Right lung (tissue), 5 donors: ENCODE measurements around the gene OR13J1. TPM values are rescaled to one million over a fixed set of nuclear protein-coding genes. Genes with fewer than 3 reads are reported as not detected.

Experiments
- DNase-seq, 2 donors: peaks; one replicate each; pipeline ENCODE4 v3.0.0-alpha.2; 2013
- polyA plus RNA-seq, 5 donors: library from polyadenylated mRNA; unstranded; fragments of 120-200 nt; gene quantifications; one replicate each; pipeline versions ENCODE4 v1.2.1 to v1.2.3, GENCODE V29; 2013; ENCODE audit warnings: inconsistent platforms in 1 of 5, low replicate concordance in 1 of 5; ENCODE audit not compliant: insufficient read length in 5 of 5, insufficient read depth in 1 of 5

OR13J1 gene
- polyA plus RNA-seq, 5 donors = 0.13 to 0.27 TPM; not detected in 3

DNA sequence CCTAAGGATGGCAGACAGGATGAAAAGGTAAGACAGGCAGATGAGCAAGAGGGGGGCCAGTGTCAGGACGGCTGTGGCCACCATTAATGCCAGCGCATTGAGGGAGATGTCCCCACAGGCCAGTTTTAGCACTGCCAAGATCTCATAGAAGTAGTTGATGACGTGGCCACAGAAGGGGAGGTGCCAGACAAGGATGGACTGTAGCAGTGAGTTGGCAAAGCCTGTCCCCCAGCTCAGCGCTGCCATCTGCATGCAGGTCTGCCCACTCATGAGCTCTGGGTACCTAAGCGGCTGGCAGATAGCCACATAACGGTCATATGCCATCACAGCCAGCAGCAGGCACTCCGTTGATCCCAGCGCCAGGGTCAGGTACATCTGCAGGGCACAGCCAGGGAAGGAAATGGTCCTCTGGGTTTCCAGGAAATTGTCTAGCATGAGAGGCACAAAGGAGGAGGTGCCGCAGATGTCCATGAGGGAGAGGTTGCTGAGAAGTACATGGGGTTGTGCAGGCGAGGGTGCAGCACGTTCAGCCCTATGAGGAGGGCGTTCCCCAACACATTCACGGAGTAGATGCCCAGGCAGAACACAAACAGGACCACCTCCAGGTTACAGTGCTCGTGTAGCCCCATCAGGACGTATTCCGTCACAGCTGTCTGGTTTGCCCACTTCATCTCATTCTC lies 10.8 kb downstream of the OR13J1 start:
- DNase-seq = no peak

DNA sequence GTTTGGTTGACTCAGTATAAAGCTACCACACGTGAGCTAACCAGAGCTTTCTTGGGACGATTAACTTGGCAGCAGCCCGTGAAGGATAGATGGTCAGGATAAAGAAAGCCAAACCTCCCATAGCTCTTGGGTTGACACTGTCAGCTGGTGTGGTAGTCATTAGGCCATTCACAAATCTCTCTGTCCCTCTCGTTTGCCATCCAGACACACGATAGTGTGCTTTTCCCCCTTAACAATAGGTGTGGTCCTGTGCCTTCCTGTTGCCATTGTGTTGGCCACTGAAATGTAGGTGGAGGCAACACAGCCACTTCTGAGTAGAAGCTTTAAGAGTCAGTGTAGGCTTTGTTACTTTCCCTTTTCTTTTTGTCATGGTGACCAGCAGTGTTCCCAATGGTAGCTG lies 11.7 kb downstream of the OR13J1 start:
- no peak for DNase-seq

DNA sequence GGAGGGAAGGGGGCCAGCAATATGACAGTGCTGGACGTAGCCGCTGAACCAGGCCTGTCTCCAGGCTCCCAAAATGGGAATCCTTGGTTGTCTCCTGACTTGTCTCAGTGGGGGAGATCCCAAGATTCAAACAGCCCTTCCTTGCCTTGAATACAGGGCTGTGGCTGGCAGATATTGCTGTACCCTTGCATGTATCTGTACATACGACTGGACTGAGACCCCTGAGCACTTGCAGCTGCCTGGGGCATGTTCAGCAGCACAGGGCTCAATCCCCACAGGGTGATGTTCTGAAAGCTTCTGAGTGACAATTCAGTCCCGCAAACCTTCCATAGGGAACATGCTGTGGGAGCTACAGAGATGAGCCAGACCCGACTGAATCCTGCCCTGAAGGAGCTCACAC lies 13.3 kb downstream of the OR13J1 start:
- no peak for DNase-seq

DNA sequence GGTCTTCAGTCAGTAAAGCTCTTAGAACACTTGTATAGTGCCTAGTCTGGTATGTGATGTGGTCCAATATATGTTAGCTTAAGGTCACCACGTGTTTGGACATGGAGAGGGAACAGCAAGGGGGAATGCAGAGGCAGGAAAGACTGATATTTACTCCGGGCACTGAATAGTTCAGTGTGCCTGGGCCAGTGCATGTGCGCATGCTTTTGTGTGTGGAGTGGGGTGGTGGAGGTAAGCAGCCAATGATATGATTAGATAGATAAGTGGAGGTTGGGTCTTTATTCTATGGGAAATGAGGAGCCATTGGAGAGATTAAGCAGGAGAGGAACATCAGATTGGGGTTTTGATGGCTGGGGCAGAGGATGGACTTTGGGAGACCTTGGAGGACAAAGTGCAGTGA lies 14.0 kb downstream of the OR13J1 start:
- no peak for DNase-seq

DNA sequence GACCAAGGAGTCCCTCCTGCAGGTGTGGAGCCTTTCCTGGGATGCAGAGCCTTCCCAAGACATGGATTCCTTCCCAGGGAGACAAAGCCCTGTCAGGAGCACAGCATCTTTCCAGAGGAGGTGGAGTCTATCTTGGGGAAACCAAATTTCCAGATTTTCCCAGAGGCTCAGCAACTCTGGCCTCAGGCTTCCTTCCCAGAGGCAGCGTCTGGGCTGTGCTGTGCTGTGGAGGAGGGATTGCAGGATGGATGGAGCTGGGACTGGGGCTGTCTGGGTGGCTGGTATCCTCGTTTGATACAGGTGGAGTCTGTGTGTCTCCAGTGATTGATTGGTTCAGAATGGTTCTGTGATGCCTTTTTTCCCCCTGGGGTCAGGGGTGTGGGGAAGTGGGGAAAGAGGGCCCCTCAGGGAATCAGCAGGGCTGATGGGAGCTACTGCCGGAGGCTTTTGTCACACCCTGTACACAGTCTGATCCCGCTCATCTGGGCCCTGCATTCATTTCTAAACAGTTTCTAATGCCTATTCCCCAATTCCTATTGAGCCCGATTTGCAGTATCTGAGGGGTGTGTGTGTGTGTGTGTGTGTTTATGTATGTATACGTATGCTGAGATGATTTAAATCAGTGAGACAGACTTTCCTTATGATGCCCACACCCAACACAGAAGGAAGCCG lies 16.0 kb downstream of the OR13J1 start:
- DNase-seq = no peak

DNA sequence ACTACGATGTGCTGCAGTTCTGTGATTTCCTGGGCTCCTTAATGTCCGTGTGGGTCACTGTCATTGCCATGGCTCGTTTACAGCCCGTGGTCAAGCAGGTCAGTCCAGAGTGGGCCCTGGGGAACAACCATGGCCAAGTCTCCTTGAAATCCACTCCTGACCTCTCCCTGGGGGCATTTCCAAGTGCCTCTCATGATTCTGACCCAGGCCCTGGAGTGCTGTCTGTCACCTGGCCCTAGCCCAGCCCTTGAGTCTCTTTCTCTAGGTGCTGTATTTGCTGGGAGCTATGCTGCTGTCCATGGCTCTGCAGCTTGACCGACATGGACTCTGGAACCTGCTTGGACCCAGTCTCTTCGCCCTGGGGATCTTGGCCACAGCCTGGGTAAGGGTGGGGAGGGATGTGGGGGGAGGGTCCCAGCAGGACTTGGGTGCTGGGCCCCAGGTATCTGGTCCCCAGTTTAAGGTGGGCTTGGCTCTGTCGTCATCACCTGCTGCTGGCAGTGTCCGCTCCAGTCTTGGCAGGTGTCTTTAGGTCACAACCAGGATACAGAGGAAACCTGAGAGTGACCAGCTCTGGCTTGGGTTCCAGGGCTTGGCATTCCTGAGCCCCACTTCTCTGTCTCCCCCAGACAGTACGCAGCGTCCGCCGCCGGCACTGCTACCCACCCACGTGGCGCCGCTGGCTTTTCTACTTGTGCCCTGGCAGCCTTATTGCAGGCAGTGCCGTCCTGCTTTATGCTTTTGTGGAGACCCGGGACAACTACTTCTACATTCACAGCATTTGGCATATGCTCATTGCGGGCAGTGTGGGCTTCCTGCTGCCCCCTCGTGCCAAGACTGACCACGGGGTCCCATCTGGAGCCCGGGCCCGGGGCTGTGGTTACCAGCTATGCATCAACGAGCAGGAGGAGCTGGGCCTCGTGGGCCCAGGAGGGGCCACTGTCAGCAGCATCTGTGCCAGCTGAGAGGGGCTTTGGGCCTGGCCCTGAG lies 17.0 kb downstream of the OR13J1 start:
- no peak for DNase-seq

DNA sequence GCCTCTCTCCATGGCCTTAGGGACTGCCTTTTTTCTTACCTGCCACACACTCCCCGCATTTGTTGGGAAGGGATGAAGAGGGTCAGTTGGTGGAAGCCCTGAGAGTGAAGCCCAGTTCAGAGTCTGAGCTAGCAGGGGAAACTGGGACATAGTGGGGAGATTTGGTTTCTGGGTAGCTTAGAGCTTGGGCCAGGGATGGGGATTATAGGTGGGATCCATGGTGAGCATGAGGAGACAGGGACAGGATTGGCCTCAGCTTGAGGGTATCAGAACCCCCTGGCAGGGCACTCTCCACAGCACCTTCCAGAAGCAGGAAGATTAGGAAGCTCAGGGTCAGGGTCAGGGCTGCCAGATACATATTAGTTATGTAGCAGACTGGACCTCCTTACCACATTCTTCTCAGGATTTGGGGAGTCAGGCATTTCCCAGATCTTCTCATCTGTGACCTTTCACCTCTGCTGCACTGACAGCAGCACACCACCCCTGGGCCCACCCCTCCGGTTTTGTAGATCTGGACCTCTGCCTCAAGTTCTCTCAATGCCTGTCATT lies 17.9 kb downstream of the OR13J1 start:
- DNase-seq = no peak

DNA sequence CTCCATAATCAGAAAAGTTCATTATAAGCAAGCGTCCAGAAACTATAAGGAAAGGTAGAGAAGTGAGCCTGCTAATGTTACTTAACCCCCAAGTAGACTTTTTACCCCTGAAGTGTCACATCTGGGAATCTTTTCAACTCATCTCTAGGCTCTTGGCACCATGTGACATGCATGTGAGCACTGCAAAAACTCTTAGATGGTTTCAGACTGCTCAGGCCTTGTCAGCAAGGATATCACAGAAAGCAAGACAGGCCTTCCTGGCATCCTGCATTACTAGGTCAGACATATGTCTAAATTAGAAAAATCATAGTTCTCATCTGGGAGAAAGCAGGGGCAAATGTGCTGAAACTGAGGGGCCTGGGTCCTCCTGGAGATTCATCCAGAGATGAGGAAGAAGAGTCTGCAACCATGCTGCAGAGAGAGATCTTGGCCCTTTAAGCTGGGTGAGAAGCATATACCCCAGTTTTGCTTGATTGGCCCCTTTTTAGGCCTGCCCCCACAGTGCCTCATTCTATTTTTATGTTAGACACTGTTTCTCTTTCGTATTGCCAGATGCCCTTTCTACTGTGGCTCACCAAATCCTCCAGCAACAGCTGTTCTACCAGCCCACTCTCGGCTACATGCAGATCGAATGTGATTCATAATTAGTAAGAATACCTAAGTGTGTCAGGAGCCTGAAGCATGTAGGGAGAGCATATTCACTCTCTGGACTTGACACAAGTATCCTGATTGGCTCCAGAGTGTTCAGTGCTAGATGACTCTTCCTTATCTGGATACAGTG lies 22.2 kb downstream of the OR13J1 start:
- no peak for DNase-seq

DNA sequence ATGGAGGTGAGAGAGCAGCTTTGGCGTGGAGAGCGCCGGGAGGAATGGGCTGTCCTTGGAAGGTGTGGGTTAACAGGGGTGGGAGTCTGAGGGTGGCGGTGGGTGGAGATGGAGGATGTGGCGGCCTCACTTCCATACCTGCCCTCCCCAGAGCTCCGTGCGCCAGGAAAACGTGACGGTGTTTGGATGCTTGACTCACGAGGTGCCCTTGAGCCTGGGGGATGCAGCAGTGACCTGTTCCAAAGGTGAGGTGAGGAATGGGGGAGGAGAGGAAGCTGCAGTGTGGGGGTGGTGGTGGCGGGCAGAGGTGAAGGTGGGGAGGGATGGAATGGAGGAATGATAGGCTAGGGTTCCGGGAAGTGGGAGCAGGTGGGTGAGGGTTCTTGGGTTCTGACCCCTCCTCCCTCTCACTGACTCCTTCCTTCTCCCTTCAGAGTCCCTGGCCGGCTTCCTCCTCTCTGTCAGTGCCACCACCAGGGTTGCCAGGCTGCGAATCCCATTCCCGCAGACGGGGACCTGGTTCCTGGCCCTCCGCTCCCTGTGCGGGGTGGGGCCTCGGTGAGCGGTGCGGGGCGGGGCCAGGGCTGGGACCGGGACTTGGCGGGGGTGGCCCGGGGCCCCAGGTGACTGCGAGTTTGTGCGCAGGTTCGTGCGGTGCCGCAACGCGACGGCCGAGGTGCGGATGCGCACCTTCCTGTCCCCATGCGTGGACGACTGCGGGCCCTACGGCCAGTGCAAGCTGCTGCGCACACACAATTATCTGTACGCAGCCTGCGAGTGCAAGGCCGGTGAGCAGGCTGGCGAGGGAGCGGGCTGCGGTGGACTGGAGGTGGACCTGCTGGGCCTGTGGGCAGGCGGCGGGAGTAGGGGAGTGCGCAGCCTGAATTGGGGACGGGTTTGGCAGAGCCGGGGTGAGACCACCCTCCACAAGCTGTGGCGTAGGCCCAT lies 24.1 kb downstream of the OR13J1 start:
- no peak for DNase-seq

DNA sequence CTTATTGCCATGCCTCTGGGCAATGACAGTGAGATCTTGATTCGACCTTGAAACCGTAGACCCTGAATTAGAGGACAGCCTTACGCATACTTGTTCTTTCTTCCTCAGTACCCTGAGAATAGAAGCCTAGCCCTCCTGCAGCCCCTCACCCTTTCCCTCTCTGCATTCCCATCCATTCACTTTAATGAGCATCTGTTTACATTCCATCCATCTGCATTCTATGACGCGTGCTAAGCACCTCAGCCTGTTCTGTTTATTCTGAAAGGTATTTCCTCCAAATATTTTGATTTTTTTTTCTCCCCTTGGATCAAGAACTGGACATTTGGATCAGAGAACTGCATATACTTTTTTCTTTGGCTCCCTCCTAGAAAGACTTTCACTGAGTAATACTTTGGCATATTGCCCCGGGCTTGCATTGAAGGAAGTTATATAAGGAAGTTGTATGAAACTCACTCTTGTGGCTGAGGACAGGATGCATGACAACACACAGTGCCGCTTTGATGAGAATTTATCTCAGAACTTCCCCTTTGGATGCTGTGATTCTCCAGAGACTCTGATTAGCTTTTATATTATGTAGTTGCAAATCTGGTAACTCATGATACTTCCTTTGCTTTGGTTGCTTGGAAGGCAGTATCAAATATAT lies 25.5 kb downstream of the OR13J1 start:
- peak; percentile 77 to 81 for DNase-seq

DNA sequence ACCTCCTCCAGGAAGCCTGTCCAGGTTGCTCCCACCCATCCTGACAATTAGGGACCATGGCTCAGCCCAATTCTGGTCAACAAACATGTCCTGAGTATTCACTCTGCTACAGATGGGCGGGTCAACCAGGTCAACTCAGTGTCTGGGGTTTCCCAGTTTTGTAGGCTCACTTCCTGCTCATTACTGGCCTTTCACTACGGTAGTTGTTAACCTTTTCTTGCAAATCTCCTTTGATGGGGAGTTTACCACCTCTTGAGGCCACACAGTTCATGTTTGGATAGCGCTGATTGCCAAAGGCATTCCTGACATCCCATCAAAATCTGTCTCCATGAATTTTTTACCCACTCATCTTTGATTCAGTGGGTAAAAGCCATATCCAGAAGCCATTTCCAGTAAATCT lies 27.4 kb downstream of the OR13J1 start:
- DNase-seq = no peak

DNA sequence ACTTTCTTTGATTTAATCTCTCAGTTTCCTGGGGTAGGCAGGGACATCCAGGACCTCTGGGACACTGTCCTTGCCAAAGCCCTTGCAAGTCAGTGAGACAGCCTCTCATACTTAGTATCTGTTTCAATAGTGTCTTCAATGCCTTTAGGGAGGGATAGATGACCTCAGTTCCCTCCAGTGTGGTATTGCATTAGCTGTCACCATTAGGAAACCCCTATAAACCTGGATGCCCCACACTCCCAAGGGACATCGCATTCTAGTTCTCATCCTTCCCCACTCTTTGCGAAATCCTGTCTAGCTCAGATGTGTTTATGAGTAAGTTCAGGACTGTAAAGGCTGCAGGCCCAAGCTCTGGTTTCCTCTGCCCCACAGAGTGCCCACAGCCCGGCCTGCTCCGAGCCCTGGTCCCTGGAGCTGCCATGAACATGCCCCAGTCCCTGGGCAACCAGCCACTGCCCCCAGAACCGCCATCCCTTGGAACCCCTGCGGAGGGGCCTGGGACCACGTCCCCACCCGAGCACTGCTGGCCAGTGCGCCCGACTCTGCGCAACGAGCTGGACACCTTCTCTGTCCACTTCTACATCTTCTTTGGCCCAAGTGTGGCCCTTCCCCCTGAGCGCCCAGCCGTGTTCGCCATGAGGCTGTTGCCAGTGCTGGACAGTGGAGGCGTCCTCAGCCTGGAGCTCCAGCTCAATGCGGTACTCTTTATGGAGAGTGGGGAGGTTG lies 28.0 kb downstream of the OR13J1 start:
- DNase-seq = no peak

DNA sequence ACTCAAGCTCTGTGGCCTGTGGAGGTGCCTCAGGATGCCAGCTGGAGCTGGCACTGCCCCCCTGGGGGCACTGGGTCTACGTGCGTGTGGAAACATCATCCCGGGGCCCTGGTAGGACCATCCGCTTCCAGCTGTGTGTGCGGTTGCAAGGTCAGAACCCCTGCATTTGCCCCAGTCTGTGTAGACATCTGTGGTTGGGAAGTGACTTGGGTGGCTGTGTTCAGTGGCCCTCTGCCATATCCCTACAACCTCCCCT lies 28.6 kb downstream of the OR13J1 start:
- no peak for DNase-seq

DNA sequence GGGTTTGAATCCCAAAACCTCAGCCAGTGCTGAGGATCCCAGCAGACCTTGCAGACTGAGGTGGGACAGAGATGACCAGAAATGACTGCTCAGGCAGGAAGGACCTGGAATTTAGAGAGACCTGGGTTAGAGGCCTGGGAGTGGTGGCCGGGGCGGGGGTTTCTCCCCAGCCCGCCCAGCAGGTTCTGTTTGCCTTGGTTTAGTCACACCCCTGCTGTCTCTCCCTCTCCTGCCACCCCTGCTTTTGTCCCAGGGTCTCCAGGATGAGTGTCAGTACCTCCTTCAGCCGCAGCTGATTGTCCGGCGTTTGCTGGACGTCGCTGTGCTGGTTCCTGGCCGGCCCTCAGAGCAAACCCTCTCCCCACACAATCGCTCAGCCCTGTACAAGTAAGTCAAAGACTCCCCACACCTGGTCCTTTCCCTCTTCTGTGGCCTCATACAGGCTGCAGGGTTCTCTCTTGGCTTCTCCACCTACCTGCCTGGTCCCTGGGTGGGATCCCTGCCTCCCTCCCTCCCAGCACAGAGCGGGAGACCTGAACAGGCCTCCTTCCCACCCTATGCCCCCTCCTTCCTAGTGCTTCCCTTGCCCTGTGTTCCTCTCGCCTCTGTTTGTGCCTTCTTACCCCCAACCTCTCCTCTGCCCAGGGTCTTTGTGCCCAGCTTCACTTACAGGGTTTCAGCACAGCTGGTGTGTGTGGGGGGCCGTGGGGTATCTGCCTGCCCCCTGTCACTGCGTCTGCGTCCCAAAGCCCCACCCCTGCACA lies 29.1 kb downstream of the OR13J1 start:
- no peak for DNase-seq

DNA sequence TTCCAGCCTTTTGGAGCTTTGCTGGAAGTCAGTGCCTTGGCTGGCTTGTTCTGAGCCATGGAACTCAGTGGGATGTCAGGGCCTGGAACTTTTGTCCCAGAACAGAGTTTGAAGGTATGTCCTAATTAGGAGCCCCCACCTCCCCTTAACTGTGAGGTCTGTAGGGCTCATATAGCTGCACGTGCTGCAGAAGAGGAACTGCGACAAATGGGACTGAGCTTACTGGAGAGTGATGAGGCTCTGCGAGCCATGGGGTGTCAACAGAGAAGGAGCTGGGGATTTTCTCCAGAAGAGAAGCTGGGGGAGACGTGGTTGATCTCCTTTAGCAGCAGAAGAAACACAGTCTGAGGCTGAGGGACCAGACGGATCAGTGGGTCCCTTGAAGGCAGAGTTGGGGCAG lies 30.3 kb downstream of the OR13J1 start:
- DNase-seq = no peak

DNA sequence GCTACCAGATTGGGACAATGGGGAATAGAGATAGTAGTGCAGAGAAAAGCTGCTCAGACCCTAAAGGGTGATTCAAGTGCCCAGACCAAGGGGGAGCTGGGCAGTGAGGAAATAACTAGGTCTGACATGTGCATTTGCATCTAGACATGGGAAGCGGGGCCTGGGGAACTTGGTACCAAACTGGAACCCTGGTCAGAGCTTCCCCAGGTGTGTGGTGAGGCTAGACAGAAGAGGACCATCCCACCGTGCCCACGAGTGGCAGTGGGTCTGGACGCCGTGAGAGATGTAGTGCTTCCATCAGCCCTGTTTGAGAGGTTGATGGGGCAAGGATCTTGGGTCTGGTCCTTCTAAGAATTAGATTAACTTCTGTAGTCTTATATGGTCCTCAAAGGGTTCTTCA lies 33.6 kb downstream of the OR13J1 start:
- no peak for DNase-seq

DNA sequence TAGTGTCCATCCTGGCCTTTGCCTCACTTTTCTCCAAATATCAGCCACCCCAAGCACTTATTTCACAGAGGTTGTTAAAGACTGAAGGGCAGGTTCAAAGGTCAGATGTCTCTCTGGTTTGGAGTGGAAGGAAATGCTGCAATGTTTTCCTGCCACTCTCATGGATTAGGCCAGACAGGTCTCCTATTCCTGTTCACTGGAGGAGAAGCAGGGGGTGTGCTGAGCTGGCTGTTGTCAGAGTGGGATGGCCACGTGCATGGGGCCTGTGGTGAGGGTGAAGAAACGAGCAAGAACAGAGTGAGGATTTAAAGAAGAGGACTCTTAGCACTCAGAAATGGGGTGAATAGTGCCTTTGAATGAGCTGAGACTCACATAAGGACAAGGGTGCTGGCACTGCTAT lies 34.4 kb downstream of the OR13J1 start:
- no peak for DNase-seq

DNA sequence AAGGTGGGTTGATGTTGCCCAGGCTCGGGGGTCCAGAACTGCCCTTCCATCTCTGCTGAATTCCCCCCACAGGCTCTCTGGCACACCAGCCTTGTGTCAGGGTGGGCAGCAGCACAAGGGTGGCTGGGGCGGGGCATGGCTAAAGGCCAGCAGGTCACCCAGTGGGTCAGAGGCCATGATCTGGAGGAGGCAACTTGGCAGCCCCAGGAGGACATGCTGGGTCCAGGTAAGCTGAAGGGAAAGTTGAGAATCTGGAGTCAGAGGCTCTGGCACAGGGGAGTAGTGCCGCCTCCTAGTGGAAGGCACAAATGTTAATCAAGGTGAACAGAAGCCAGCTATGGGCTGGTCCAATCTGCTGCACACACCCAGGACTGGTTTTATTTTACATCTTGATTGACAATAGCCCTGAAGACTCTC lies 35.0 kb downstream of the OR13J1 start:
- no peak for DNase-seq
